ENCODE measurements around the gene ACTG1.

The ACTG1 gene

DNA sequence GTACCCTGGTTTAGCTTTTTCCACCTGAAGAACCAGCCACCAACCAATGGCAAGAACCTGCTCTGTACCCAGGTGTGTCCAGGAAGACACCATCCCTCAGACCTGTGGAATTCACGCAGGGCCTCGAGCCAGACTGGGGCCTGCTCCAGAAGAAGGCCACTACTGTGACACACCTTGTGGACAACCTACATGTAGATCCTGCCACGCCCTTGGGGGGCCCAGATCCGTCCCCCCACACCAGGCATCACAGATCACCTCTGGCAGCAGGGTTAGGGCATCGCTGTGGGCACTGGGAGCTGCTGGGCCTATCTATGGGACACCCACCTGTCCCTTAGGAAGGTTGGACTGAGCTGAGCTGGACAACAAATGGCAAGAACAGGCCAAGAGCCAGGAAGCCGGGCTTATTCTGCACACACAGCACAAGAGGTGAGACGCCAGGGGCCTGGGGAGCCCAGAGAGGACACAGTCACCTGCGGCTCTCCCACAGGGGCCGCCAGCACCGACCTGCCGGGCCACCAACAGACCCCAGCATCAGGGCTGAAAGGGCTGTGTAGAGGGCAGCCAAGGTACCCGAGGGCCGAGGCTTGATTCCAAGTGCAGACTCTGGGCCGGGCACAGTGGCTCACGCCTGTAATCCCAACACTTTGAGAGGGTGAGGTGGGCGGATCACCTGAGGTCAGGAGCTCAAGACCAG lies 31.8 kb upstream of the ACTG1 start:
- DNase-seq, result no peak

GRCh38 chr17:81543756-81544155 lies 31.2 kb upstream of the ACTG1 start:
- no peak for DNase-seq

- DNase-seq, result no peak
These were observed 30.7 kb upstream of the ACTG1 start for GRCh38 chr17:81543339-81543675.

GRCh38 chr17:81542431-81543338 lies 30.1 kb upstream of the ACTG1 start:
- DNase-seq, result no peak

GRCh38 chr17:81541123-81541522 lies 28.5 kb upstream of the ACTG1 start:
- no peak for DNase-seq

- DNase-seq, result no peak
These were observed 28.1 kb upstream of the ACTG1 start for GRCh38 chr17:81540676-81541027.

- DNase-seq, result no peak
These were observed 27.5 kb upstream of the ACTG1 start for GRCh38 chr17:81539961-81540675.

DNA sequence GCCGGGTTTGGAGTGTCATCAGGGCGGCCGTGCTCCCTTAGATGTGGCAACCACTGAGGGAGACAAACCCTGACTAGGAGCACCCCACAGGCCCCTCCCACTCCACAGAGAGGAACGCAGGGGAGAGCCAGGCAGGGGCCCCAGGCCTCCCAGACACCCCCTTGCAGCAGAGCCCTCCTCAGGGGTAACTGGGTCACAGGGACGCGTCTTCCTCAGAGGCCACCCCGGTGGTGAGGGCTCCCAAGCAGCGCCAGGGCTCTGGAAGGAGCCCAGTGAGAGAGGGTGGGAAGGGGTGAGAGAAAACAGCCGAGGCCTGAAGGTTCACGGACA lies 26.9 kb upstream of the ACTG1 start:
- DNase-seq, result no peak

GRCh38 chr17:81538651-81539570 lies 26.3 kb upstream of the ACTG1 start:
- DNase-seq, result no peak

DNA sequence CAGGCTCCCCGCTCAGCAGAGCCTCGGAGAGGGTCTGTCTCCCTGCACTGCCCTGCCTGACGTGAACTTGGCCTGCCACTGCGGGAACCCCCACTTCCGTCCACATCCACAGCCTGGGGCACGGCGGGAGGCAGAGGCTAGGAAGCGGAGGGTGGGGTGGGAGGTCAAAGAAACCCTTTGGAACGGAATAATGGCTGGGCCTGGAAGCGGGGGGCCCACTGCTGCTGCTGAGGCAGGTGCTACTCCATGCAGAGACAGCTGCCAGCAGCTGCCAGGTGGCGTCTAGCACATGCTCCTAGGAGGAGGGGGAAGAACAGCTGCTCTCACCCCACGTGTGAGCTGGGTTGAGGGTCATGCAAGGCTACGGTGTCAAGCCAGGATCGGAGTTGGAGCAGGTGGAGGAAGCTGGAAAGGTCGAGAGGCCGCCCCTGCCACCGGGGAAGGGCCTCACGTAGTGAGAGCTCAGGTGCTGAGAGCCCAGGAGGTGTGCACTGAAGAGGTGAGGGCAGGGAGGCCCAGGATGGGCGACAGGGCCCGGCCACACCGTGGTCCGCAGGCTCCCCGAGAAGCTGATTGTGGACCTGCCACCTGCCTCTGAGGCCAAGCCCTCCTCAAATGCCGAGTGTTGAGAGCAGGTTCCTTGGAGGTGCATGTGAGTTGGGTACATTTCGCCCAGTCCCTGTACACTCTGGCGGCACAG lies 25.4 kb upstream of the ACTG1 start:
- DNase-seq, result no peak

- DNase-seq, result peak in 1 of 4 experiments; percentile 11
These were observed 24.8 kb upstream of the ACTG1 start for GRCh38 chr17:81537343-81537855.

- DNase-seq, result no peak
These were observed 24.0 kb upstream of the ACTG1 start for GRCh38 chr17:81536299-81537290.

- DNase-seq, result no peak
These were observed 23.1 kb upstream of the ACTG1 start for GRCh38 chr17:81535480-81536298.

- DNase-seq, result no peak
These were observed 22.4 kb upstream of the ACTG1 start for GRCh38 chr17:81535007-81535328.

- no peak for DNase-seq
These were observed 21.8 kb upstream of the ACTG1 start for GRCh38 chr17:81534157-81535006.

GRCh38 chr17:81533339-81534141 lies 20.9 kb upstream of the ACTG1 start:
- no peak for DNase-seq

- no peak for DNase-seq
These were observed 20.1 kb upstream of the ACTG1 start for GRCh38 chr17:81532490-81533287.
